Measurements from ENCODE around the gene MYO5A.
"Not testable (repeated sequence)": the region's sequence is repeated elsewhere in the genome, so short reads cannot be mapped to it uniquely, and the experiment has no call there.

MYO5A gene

DNA sequence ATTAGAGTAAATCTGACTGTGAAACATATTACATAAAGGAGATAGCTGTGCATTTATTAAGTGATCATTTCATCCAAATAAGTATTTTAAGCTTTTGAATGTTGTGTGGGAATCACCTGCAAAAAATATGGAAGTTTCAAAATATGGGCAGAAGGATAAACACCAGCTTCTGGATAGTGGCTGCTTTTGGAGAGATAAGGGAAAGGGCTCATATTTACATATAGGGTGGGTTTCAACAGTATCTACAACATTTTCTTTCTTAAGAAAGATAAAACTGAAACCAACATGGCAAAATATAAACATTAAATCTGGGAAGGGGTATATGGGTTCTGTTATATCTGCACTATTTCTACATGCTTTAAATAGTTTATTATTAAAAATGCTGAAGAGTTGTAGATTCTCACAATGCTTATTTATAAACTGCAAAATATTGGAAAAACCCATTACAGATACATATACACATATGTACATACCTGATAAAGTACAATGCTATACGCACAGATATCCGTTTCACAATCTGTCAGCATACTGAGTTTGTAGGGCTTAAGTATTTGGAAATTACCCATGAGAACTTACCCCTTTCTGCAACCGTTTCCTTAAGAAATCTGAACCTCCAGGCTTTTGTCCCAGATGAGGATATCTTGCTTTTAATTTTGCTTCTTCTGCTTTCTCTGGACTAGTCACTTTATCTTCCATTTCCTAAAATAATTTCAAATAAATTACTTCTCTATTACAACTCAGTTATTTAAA lies 28.0 kb upstream of the MYO5A start:
- TF ChIP-seq, protein P1, sequence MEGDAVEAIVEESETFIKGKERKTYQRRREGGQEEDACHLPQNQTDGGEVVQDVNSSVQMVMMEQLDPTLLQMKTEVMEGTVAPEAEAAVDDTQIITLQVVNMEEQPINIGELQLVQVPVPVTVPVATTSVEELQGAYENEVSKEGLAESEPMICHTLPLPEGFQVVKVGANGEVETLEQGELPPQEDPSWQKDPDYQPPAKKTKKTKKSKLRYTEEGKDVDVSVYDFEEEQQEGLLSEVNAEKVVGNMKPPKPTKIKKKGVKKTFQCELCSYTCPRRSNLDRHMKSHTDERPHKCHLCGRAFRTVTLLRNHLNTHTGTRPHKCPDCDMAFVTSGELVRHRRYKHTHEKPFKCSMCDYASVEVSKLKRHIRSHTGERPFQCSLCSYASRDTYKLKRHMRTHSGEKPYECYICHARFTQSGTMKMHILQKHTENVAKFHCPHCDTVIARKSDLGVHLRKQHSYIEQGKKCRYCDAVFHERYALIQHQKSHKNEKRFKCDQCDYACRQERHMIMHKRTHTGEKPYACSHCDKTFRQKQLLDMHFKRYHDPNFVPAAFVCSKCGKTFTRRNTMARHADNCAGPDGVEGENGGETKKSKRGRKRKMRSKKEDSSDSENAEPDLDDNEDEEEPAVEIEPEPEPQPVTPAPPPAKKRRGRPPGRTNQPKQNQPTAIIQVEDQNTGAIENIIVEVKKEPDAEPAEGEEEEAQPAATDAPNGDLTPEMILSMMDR (IDR thresholded peaks at IDR 0.05; ENCODE audit: control insufficient read depth, insufficient read depth, low read depth, low read length, missing control alignments): no peak
- H3K4me3 ChIP-seq (ENCODE audit: control insufficient read depth, low read depth, low read length): no peak overlapping the region
- no peak for DNase-seq (ENCODE audit: low read depth)

DNA sequence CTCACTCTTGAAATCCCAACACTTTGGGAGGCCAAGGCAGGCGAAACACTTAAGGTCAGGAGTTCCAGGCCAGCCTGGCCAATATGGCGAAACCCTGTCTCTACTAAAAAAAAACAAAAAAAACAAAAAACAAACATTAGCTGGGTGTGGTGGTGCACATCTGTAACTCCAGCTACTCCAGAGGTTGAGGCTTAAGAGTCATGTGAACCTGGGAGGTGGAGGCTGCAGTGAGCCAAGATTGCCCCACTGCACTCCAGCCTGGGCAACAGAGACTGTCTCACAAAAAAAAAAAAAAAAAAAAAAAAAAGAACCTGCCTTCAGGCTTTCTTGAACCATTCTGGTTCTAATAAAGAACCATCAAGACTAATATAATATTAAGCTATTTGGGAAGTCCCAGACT lies 23.6 kb upstream of the MYO5A start:
- no peak overlapping the region for H3K4me3 ChIP-seq (ENCODE audit: control insufficient read depth, low read depth, low read length)
- DNase-seq (ENCODE audit: low read depth): no peak
- TF ChIP-seq, protein P1 (IDR thresholded peaks at IDR 0.05; ENCODE audit: control insufficient read depth, insufficient read depth, low read depth, low read length, missing control alignments): no peak

DNA sequence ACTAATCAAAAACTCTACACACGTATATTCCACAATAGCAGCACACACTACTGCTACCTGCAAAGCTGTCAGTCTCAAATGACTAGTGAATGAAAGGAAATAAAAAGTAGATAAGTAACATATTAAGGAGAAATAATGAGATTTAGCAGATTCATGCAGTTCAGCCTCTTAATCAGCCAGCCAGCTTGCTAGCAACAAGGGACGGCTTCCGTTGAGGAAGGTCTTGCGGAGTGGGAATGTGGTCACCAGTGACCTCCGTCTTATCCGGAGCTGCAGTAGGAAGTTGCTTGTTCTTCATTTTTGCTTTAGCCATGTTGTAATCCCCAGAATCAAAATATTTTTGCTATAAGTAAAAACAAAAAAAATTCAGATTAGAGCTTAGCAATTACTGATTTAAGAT lies 23.1 kb upstream of the MYO5A start:
- TF ChIP-seq, protein P1 (IDR thresholded peaks at IDR 0.05; ENCODE audit: control insufficient read depth, insufficient read depth, low read depth, low read length, missing control alignments): no peak
- no peak overlapping the region for H3K4me3 ChIP-seq (ENCODE audit: control insufficient read depth, low read depth, low read length)
- no peak for DNase-seq (ENCODE audit: low read depth)

DNA sequence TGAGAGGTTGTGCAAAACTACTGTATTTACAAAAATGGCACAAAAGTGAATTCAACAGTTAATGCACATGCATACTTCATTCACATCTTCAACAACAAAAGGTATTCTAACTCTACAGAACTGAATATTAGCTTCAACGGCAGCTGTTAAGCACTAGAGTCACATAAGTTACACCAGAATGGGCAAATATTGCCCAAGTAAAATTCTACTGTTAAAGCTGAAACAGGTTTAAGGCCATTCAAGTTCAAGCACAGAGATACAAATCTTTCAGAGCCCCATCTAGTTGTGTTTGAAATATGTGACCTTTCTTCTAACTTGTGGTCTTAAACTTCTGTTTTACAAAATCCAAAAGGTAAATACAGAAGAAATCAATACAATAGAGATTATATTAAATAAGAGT lies 22.5 kb upstream of the MYO5A start:
- DNase-seq (ENCODE audit: low read depth); H3K4me3 ChIP-seq (ENCODE audit: control insufficient read depth, low read depth, low read length): not testable (repeated sequence)

DNA sequence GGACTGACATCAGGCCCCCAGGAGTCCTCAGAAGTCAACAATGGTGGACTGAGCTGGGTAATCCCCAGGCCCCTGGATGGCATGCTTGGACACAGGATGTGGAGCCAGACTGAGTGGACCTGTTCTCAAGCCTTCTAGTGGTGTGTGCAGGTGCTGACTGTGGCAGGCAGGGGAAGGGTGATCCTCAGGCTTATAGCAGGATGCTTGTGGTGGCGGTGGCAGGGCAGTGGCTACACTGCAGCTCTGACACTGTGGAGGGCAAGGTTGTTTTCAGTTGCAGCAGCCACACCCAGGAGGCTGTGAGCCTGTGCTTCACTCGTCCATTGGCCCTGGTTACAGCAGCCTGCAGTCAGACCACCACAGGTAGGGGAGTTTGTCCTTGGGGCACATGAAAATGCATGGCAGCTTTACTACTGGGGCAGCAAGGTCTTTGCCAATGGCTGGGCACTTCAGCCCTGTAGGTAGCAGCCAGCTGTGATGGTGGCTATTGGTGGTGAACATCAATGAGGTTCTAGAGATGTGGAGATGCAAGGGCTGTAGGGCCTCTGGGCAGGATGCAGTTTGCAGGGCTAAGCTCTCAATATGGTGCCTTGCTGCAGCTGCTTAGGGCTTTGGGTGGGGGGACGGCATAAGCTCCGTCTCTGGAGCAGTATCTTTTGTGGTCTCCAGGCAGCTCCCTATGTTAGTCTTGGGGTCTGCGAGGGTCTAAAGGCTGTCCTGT lies 17.5 kb upstream of the MYO5A start:
- TF ChIP-seq, protein P1 (IDR thresholded peaks at IDR 0.05; ENCODE audit: control insufficient read depth, insufficient read depth, low read depth, low read length, missing control alignments): no peak

DNA sequence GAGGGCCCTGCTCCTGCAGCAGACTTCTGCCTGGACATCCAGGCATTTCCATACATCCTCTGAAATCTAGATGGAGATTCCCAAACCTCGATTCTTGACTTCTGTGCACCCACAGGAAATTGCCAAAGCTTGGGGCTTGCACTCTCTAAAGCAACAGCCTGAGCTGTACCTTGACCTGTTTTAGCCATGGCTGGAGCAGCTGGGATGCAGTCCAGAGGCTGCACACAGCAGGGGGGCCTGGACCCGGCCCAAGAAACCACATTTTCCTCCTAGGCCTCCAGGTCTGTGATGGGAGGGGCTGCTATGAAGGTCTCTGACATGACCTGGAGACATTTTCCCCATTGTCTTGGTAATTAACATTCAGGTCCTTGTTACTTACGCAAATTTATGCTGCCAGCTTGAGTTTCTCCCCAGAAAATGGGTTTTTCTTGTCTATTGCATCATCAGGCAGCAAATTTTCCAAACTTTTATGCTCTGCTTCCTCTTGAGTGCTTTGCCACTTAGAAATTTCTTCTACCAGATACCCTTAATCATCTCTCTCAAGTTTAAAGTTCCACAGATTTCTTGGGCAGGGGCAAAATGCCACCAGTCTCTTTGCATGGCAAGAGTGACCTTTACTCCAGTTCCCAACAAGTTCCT lies 11.8 kb upstream of the MYO5A start:
- TF ChIP-seq, protein P1 (IDR thresholded peaks at IDR 0.05; ENCODE audit: control insufficient read depth, insufficient read depth, low read depth, low read length, missing control alignments): no peak
- no peak overlapping the region for H3K4me3 ChIP-seq (ENCODE audit: control insufficient read depth, low read depth, low read length)
- no peak for DNase-seq (ENCODE audit: low read depth)

More for the DNA sequence above, 17.5 kb upstream of the MYO5A start:
- H3K4me3 ChIP-seq (ENCODE audit: control insufficient read depth, low read depth, low read length): no peak overlapping the region
- no peak for DNase-seq (ENCODE audit: low read depth)

DNA sequence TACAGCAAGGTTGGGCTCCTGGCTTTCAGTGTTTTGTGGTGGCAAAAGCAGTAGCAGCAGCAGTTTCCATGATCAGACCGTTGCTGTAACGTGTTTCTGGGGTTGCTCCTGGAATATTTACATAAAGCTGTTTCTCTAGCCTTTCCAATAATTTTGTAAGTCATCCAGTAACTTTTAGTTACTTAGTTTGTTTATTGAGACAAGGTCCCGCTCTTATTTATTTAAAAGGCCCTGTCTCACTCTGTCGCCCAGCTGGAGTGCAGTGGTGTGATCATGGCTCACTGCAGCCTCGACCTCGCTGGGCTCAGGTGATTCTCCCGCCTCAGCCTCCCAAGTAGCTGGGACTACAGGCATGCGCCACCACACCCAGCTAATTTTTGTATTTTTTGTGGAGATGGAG lies 8.8 kb upstream of the MYO5A start:
- TF ChIP-seq, protein P1 (IDR thresholded peaks at IDR 0.05; ENCODE audit: control insufficient read depth, insufficient read depth, low read depth, low read length, missing control alignments): no peak

More for the DNA sequence above, 8.8 kb upstream of the MYO5A start:
- no peak for DNase-seq (ENCODE audit: low read depth)
- H3K4me3 ChIP-seq (ENCODE audit: control insufficient read depth, low read depth, low read length): no peak overlapping the region
